ENCODE results near the gene PWP1. TPM values are rescaled to one million over a fixed set of nuclear protein-coding genes. Genes with fewer than 3 reads are reported as not detected.
A peak's percentile ranks its signal among the peaks of the same experiment; 100 is the strongest.

Gene PWP1
- total and polyA plus RNA-seq, 9 of the 15 experiments (the other 6 are each of a cell fraction or from before 2014, with no cell fraction given), result 61.6 to 401 (median 111) TPM

DNA sequence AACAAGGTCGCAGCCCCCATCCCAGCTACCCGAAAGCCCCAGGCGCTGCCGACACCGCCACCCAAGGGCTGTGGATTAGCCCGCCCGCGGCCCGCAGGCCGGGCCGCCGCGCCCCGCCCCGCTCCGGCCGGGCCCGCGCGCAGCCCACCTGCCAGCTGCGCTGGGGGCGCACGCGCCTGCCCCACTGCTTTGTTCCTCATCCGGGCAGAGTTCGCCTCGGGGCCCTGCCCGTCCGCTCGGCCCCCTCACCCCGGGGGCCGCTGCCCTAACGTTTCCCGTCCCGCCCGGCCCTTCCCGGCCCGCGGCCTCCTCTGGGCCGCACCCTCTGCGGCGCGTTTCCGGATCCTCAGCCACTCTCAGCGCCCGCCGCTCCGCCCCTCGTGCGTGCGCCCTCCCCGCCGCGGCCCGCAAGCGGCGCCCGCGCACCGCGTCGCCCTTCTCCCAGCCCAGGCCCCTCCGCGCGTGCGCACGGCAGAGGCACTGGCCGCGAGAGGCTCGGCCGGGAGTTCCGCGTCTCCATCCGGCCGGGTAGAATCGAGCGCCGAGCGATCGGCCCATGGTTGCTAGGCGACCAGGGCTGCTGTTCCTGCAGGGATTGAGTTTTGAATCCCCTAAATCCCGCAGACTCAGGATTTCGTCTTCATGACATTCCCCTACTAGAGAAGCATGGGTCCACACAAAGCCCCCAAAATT is 75.4 kb downstream of the PWP1 start, which contains the start of gene PRDM4 (continued):
- TF ChIP-seq, protein P1, sequence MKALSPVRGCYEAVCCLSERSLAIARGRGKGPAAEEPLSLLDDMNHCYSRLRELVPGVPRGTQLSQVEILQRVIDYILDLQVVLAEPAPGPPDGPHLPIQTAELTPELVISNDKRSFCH (CRISPR knock-in tag; IDR thresholded peaks at IDR 0.05), result no peak
- TF ChIP-seq, protein P1 (tag; IDR thresholded peaks at IDR 0.05), result no peak
- TF ChIP-seq, protein P2, sequence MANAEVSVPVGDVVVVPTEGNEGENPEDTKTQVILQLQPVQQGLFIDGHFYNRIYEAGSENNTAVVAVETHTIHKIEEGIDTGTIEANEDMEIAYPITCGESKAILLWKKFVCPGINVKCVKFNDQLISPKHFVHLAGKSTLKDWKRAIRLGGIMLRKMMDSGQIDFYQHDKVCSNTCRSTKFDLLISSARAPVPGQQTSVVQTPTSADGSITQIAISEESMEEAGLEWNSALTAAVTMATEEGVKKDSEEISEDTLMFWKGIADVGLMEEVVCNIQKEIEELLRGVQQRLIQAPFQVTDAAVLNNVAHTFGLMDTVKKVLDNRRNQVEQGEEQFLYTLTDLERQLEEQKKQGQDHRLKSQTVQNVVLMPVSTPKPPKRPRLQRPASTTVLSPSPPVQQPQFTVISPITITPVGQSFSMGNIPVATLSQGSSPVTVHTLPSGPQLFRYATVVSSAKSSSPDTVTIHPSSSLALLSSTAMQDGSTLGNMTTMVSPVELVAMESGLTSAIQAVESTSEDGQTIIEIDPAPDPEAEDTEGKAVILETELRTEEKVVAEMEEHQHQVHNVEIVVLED (CRISPR knock-in tag; IDR thresholded peaks at IDR 0.05), result peak; percentile 96
- TF ChIP-seq ZNF224 (CRISPR knock-in tag; IDR thresholded peaks at IDR 0.05) (no peak), GTF2A2 (tag; IDR thresholded peaks at IDR 0.05) (no peak), HMGN3 (IDR thresholded peaks at IDR 0.05; ENCODE audit: borderline replicate concordance, extremely low read depth, insufficient read length, low read depth, low read length) (peak; percentile 48), ZSCAN32 (CRISPR knock-in tag; IDR thresholded peaks at IDR 0.05) (no peak), ZNF717 (CRISPR knock-in tag; IDR thresholded peaks at IDR 0.05) (no peak), BMI1 (IDR thresholded peaks at IDR 0.05; ENCODE audit: low read length) (peak; percentile 74), HNRNPUL1 (IDR thresholded peaks at IDR 0.05; ENCODE audit: low read length) (no peak), THRAP3 (IDR thresholded peaks at IDR 0.05; ENCODE audit: borderline replicate concordance) (no peak), SAFB2 (IDR thresholded peaks at IDR 0.05; ENCODE audit: borderline replicate concordance, low read depth, low read length, severe bottlenecking) (no peak), MXI1 (IDR thresholded peaks at IDR 0.05; ENCODE audit: low read depth, low read length) (no peak), ZNF174 (CRISPR knock-in tag; IDR thresholded peaks at IDR 0.05) (no peak), ZBTB1 (CRISPR knock-in tag; IDR thresholded peaks at IDR 0.05; ENCODE audit: borderline replicate concordance, low read depth) (no peak)
- TF ChIP-seq, protein P3, sequence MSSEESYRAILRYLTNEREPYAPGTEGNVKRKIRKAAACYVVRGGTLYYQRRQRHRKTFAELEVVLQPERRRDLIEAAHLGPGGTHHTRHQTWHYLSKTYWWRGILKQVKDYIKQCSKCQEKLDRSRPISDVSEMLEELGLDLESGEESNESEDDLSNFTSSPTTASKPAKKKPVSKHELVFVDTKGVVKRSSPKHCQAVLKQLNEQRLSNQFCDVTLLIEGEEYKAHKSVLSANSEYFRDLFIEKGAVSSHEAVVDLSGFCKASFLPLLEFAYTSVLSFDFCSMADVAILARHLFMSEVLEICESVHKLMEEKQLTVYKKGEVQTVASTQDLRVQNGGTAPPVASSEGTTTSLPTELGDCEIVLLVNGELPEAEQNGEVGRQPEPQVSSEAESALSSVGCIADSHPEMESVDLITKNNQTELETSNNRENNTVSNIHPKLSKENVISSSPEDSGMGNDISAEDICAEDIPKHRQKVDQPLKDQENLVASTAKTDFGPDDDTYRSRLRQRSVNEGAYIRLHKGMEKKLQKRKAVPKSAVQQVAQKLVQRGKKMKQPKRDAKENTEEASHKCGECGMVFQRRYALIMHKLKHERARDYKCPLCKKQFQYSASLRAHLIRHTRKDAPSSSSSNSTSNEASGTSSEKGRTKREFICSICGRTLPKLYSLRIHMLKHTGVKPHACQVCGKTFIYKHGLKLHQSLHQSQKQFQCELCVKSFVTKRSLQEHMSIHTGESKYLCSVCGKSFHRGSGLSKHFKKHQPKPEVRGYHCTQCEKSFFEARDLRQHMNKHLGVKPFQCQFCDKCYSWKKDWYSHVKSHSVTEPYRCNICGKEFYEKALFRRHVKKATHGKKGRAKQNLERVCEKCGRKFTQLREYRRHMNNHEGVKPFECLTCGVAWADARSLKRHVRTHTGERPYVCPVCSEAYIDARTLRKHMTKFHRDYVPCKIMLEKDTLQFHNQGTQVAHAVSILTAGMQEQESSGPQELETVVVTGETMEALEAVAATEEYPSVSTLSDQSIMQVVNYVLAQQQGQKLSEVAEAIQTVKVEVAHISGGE (CRISPR knock-in tag; IDR thresholded peaks at IDR 0.05), result peak in 1 of 3 experiments; percentile 82; a peak in 2 of 6 replicates
- TF ChIP-seq, protein P4, sequence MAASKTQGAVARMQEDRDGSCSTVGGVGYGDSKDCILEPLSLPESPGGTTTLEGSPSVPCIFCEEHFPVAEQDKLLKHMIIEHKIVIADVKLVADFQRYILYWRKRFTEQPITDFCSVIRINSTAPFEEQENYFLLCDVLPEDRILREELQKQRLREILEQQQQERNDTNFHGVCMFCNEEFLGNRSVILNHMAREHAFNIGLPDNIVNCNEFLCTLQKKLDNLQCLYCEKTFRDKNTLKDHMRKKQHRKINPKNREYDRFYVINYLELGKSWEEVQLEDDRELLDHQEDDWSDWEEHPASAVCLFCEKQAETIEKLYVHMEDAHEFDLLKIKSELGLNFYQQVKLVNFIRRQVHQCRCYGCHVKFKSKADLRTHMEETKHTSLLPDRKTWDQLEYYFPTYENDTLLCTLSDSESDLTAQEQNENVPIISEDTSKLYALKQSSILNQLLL (CRISPR knock-in tag; IDR thresholded peaks at IDR 0.05; ENCODE audit: borderline replicate concordance), result no peak
- TF ChIP-seq, protein P5, sequence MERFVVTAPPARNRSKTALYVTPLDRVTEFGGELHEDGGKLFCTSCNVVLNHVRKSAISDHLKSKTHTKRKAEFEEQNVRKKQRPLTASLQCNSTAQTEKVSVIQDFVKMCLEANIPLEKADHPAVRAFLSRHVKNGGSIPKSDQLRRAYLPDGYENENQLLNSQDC (CRISPR knock-in tag; IDR thresholded peaks at IDR 0.05), result no peak
- TF ChIP-seq, protein P6, sequence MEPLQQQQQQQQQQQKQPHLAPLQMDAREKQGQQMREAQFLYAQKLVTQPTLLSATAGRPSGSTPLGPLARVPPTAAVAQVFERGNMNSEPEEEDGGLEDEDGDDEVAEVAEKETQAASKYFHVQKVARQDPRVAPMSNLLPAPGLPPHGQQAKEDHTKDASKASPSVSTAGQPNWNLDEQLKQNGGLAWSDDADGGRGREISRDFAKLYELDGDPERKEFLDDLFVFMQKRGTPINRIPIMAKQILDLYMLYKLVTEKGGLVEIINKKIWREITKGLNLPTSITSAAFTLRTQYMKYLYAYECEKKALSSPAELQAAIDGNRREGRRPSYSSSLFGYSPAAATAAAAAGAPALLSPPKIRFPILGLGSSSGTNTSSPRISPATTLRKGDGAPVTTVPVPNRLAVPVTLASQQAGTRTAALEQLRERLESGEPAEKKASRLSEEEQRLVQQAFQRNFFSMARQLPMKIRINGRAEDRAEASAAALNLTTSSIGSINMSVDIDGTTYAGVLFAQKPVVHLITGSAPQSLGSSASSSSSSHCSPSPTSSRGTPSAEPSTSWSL (CRISPR knock-in tag; IDR thresholded peaks at IDR 0.05; ENCODE audit: borderline replicate concordance), result no peak
